GM10266 (cell line): ENCODE results near the gene CAMTA1.

Source experiments
- DNase-seq: peaks from one replicate; pipeline ENCODE4 v3.0.0; 2012; ENCODE audit errors: extremely low spot score
- TF ChIP-seq, protein P1 (sequence below): IDR thresholded peaks from 2 replicates; pipeline ENCODE4 v1.5.1; 2012; ENCODE audit warnings: mild to moderate bottlenecking, low read depth; ENCODE audit not compliant: control insufficient read depth, insufficient read depth; ENCODE audit errors: missing control alignments

The CAMTA1 gene

DNA sequence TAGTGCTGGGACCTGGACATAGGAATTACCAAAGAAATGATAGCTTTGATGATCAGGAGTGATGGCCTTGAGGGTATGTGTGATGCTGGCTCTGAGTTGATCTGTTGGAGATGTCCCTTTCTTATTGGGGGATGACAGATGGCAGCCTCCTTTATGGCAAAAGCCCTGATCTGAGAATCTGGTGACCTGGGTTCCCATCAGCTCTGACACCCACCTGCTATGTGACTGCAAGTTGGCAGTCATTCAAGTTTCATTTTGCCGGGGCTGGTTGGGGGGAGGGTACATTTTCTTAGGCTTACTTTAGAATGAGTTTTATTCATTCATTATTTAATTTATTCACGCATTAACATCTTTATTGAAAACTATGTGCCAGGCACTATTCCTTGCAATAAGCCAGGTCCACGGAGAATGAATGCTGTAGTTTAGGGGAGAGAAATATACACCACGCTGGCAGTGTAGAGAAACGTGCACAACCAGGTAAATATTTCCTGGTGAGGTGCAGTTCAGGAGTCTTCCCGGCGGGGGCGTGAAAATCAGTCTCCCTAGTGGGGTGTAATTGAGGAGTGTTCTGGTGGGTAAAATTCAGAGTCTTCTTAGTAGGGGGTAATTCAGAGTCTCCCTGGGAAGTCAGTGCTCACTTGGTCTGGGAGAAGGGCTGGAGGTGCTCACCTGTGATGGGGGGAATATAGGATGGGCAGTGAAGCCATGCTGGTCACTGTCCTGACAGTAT, 401.3 kb downstream of the CAMTA1 start:
- TF ChIP-seq, protein P1, sequence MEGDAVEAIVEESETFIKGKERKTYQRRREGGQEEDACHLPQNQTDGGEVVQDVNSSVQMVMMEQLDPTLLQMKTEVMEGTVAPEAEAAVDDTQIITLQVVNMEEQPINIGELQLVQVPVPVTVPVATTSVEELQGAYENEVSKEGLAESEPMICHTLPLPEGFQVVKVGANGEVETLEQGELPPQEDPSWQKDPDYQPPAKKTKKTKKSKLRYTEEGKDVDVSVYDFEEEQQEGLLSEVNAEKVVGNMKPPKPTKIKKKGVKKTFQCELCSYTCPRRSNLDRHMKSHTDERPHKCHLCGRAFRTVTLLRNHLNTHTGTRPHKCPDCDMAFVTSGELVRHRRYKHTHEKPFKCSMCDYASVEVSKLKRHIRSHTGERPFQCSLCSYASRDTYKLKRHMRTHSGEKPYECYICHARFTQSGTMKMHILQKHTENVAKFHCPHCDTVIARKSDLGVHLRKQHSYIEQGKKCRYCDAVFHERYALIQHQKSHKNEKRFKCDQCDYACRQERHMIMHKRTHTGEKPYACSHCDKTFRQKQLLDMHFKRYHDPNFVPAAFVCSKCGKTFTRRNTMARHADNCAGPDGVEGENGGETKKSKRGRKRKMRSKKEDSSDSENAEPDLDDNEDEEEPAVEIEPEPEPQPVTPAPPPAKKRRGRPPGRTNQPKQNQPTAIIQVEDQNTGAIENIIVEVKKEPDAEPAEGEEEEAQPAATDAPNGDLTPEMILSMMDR, result no peak
- no peak for DNase-seq

GRCh38 chr1:7187112-7187493, 401.8 kb downstream of the CAMTA1 start:
- TF ChIP-seq, protein P1, result no peak

GRCh38 chr1:7190261-7190660, 405.0 kb downstream of the CAMTA1 start:
- no peak for DNase-seq
- TF ChIP-seq, protein P1, result no peak

More at GRCh38 chr1:7187112-7187493, 401.8 kb downstream of the CAMTA1 start:
- DNase-seq, result no peak

DNA sequence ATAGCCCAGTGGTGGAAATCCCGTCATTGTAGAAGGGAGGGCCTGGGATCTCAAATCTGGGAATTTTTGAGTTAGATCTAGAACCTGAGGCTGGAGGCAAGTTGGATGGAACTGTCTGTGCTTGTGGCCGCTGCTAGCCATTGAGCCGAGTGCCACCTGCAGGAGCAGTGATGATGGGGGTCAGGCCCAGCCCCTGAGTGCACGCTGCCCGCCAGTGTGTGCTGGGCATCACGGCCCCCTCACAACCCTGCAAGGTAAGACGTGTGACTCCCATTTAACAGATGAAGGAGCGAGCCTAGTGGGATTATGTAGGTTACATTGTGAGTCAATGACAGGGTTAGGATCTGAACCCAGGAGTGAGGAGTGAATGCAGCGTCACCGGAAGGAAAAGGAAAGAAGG, 407.2 kb downstream of the CAMTA1 start:
- TF ChIP-seq, protein P1, result no peak
- DNase-seq, result no peak

- TF ChIP-seq, protein P1, result no peak
- no peak for DNase-seq
Measured at GRCh38 chr1:7196036-7196911, 411.0 kb downstream of the CAMTA1 start.

GRCh38 chr1:7198664-7199063, 413.4 kb downstream of the CAMTA1 start:
- DNase-seq, result no peak
- TF ChIP-seq, protein P1, result no peak

GRCh38 chr1:7199077-7199779, 414.0 kb downstream of the CAMTA1 start:
- TF ChIP-seq, protein P1, result no peak
- no peak for DNase-seq
